GM21528 (cell line): Measurements from ENCODE around the gene CCR2.

Experiments
- ATAC-seq: cut with Tn5 transposase; IDR thresholded peaks from one replicate; pipeline ENCODE4 v1.9.1; 2021; ENCODE audit warnings: mild to moderate bottlenecking, moderate library complexity; ENCODE audit not compliant: unreplicated experiment, low FRiP score

Gene CCR2

DNA sequence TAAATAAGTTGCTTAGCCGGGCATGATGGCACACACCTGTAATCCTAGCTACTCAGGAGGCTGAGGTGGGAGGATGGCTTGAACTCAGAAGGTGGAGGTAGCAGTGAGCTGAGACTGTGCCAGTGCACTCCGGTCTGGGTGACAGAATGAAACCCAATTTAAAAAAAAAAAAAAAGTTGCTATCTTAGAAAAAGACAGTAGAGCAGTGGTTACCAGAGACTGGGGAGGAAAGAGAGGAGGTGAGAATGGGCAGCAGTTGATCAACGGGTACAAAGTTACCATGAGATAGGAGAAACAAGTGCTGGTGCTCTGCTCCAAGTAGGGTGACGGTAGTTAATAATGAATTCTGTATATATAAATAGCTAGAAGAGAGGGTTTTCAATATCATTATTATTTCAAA lies 821 bp upstream of the CCR2 start:
- no peak for ATAC-seq

DNA sequence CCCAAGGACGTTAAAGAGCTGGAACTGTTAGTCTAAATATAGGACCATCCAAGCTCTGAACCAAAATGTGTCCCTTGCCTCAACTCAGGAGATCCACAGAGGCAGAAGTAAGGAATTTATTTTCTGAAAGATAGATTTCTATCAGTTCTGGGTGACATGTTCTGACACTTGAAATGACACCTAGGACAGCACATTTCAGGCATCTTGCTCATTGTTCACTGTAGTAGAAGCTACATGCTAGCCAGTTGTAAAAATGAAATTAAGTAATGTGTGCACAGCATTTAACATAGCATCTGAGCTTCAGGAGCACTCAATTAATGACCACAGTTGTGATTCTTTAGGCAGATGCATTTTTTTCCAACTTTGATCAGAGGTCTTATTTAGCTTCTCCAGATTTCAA lies 567 bp downstream of the CCR2 start:
- no peak for ATAC-seq

DNA sequence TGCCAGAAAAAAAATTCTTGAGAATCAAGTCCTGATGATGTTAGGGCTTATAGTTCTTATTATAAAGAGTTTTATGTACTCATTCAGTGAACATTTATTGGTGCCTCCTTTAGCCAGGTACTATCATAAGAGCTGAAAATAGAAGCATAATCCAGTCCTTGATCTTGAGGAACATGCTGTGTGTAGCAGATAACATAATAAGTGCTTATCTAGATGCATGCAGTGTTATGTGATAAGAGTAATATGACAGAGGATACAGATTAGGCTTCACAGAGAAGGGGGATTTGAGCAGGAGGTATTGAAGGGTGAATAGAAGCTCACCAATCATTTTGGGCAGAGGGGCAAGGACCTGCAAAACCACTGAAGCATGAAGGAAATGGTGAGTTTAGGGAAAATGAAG lies 1.1 kb downstream of the CCR2 start:
- ATAC-seq, result no peak

DNA sequence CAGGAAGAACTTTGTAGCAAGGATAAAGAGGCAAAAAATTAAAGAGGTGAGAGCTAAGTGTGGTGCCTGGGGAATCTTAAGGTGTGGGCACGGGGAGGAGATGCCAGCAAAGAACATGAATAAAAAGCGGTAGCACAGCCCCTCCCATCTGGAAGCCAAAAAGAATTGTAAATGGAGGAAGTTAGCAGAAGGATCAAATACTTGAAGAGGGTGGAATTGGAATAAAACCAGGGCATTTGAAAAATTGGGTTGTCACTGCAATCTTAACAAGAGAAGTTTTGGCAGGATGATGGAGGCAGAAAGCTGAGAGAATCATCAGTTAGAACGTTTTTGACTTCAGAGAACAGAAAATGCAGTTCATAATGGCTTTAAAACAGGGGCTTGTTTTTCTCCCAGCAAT lies 2.4 kb downstream of the CCR2 start:
- no peak for ATAC-seq

DNA sequence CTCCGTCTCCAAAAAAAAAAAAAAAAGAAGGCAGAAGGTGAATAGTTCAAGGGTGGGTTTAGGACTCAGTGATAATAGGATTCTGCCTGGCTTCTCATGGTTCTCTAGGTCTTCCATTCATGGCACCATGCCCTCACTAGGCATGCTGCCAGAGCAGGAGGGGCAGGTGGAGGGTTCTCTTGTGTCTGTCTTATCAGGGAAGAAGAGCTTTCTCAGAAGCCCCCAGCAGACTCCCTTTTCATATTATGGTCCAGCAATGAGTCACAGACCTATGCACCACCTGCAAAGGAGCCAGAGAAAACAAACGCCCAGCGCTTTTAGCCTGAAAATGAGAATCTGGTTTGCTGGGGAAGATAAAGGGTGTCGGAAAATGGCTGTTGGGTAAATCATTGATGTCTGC lies 3.0 kb downstream of the CCR2 start:
- ATAC-seq, result no peak

DNA sequence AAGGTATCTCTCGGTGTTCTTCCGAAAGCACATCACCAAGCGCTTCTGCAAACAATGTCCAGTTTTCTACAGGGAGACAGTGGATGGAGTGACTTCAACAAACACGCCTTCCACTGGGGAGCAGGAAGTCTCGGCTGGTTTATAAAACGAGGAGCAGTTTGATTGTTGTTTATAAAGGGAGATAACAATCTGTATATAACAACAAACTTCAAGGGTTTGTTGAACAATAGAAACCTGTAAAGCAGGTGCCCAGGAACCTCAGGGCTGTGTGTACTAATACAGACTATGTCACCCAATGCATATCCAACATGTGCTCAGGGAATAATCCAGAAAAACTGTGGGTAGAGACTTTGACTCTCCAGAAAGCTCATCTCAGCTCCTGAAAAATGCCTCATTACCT lies 4.6 kb downstream of the CCR2 start:
- no peak for ATAC-seq

DNA sequence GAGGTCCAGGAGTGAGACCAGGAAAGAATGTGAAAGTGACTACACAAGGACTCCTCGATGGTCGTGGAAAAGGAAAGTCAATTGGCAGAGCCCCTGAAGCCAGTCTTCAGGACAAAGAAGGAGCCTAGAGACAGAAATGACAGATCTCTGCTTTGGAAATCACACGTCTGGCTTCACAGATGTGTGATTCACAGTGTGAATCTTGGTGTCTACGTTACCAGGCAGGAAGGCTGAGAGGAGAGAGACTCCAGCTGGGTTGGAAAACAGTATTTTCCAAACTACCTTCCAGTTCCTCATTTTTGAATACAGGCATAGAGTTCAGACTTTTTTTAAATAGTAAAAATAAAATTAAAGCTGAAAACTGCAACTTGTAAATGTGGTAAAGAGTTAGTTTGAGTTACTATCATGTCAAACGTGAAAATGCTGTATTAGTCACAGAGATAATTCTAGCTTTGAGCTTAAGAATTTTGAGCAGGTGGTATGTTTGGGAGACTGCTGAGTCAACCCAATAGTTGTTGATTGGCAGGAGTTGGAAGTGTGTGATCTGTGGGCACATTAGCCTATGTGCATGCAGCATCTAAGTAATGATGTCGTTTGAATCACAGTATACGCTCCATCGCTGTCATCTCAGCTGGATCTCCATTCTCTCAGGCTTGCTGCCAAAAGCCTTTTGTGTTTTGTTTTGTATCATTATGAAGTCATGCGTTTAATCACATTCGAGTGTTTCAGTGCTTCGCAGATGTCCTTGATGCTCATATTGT lies 6.0 kb downstream of the CCR2 start:
- no peak for ATAC-seq

DNA sequence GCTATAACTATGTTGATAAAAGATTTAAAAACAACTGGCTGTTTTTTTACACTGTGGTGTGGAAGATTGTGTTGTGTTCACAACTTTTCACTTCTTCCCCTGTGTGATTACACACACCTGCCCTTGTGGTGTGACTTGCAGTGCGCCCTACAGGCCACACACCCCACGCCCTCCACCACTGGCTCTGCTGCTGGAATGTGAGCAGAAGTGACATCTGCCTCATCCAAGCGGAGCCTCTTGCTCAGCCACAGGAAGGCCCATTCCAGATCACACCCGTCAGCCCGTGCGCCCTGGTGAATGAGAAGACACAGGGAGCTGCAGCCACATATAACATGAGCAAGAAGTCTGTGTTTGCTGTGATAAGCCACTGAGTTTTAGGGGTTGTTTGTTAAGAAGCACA lies 7.0 kb downstream of the CCR2 start:
- no peak for ATAC-seq

DNA sequence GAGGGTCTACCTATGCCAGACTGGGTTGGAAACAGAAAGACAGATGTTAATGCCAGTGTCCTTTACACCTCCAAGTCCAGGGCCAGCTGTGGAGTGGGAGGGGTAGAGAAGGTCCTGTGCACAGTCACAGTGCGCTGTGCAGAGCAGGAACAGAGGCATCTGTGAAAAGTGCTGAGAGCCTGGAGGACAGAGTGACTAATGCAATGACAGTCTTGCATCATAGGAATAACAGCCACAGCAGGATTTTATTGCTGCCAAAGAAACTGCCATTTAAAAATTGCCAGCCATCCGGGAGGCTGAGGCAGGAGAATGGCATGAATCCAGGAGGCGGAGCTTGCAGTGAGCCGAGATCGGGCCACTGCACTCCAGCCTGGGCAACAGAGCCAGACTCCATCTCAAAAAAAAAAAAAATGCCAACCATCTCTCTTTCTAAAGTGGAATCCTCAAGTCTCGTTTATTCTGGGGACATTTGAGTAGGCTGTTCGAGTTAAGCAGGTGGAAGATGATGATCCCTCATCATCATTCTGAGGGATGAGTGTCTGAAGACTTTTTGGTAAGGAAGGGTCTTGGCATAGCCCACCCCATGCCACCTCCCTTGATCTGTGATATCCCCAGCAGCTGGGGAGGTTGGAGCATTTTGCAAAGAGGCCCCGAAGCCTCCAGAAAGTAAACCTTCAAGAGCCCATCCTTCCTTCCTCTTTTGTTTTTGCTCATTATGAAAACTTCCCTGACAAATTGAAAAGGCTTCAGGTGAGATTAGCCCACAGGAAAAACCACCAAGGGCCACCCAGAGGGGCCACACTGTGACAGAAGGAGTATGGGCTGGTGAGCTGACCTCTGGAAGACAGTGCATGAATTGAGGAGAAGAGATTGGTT lies 7.7 kb downstream of the CCR2 start:
- ATAC-seq, result no peak

DNA sequence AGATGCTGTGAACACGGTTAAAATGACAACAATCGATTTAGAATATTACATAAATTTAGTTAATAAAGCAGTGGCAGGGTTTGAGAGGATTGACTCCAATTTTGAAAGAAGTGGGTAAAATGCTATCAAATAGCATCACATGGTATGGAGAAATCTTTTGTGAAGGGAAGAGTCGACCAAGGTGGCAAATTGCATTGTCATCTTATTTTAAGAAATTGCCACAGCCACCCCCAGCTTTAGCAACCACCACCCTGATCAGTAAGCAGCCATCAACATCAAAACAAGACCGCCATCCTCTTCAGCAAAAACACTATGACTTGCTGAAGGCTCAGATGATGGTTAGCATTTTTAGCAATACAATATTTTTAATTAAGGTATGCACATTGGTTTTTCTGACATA lies 11.1 kb downstream of the CCR2 start:
- ATAC-seq, result no peak

DNA sequence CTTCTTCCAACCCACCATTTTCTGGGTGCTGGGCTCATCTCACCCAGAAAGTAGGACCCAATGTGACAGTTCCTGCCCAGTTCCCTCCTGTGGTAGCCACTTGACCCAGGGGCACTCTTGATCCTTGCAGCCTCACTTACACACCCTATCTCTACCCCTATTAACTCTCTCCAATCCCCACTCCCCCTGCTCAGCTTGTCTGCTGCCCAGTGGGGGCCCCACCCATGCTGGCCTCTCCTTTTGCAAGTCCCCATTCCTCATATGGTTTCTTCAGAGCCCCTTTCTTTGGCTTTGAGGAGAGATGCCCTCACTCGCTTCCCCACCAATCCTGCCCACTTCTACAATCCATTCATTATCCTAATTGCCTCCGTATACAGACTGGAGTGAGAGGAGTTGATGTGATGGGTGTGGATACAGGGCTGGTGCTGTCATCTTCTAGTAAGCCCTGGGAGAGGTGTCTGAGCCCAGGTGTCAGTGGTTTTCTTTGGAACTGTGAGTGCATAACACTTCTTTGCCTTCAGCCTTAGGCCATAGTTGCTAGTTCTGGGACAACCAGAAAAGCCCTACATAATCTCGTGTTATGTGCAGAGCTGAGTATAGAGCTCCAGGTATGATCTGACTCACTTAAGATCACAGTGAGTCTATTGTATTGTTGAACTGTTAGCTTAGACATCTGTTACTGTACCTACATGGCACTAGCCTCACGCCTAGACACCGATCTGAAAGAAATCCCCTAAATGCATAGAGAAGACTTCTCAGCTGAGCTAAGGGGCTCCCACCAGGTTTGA lies 12.0 kb downstream of the CCR2 start:
- no peak for ATAC-seq

DNA sequence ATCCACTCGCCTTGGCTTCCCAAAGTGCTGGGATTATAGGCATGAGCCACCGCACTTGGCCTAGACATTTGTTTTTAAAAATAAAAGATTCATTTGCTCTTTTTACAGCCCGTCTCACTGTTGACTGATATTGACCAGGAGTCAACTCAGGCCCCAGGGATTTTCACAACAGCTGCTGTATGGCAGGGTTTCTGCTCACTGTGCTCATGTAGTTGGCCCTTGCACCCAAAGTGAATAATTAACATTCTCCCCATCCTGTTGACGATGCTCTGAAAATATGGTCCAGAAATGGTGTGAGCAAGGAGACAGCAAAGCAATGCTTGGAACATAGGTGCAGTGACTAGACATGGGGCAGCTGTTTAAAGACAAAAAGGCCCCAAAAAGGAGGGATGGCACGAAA lies 13.9 kb downstream of the CCR2 start:
- ATAC-seq, result no peak

DNA sequence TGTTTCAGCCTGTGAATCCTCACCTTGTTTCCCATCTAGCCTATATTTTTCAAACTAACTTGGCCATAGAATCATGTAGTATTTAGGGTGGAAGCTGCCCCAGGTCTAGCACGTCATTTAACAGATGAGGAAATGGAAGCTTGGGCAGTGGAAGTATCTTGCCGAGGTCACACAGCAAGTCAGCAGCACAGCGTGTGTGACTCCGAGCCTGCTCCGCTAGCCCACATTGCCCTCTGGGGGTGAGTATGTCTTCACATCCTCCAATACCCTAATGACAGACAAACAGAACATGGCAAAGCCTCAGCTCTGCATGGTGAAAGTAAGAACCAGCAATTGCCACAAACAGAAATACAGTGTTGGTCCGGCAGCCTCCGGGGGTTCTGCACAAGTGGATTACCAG lies 14.7 kb downstream of the CCR2 start:
- ATAC-seq, result no peak

DNA sequence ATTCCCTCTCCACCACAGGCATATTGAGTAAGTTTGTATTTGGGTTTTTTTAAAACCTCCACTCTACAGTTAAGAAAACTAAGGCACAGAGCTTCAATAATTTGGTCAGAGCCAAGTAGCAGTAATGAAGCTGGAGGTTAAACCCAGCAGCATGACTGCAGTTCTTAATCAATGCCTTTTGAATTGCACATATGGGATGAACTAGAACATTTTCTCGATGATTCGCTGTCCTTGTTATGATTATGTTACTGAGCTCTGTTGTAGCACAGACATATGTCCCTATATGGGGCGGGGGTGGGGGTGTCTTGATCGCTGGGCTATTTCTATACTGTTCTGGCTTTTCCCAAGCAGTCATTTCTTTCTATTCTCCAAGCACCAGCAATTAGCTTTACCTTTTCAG lies 15.2 kb downstream of the CCR2 start:
- ATAC-seq, result no peak

DNA sequence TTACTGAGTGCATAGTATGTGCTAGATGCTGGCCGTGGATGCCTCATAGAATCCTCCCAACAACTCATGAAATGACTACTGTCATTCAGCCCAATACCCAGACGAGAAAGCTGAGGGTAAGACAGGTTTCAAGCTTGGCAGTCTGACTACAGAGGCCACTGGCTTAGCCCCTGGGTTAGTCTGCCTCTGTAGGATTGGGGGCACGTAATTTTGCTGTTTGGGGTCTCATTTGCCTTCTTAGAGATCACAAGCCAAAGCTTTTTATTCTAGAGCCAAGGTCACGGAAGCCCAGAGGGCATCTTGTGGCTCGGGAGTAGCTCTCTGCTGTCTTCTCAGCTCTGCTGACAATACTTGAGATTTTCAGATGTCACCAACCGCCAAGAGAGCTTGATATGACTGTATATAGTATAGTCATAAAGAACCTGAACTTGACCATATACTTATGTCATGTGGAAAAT lies 15.8 kb downstream of the CCR2 start:
- ATAC-seq, result peak; percentile 54

DNA sequence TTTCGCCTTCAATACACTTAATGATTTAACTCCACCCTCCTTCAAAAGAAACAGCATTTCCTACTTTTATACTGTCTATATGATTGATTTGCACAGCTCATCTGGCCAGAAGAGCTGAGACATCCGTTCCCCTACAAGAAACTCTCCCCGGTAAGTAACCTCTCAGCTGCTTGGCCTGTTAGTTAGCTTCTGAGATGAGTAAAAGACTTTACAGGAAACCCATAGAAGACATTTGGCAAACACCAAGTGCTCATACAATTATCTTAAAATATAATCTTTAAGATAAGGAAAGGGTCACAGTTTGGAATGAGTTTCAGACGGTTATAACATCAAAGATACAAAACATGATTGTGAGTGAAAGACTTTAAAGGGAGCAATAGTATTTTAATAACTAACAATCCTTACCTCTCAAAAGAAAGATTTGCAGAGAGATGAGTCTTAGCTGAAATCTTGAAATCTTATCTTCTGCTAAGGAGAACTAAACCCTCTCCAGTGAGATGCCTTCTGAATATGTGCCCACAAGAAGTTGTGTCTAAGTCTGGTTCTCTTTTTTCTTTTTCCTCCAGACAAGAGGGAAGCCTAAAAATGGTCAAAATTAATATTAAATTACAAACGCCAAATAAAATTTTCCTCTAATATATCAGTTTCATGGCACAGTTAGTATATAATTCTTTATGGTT lies 17.1 kb downstream of the CCR2 start, which contains the start of gene CCR5:
Gene CCR5, plus strand, starts transcription at position 108 of the 680 bp plus-strand sequence. CDS start 1,957 bp downstream, outside the sequence.
- ATAC-seq, result no peak

DNA sequence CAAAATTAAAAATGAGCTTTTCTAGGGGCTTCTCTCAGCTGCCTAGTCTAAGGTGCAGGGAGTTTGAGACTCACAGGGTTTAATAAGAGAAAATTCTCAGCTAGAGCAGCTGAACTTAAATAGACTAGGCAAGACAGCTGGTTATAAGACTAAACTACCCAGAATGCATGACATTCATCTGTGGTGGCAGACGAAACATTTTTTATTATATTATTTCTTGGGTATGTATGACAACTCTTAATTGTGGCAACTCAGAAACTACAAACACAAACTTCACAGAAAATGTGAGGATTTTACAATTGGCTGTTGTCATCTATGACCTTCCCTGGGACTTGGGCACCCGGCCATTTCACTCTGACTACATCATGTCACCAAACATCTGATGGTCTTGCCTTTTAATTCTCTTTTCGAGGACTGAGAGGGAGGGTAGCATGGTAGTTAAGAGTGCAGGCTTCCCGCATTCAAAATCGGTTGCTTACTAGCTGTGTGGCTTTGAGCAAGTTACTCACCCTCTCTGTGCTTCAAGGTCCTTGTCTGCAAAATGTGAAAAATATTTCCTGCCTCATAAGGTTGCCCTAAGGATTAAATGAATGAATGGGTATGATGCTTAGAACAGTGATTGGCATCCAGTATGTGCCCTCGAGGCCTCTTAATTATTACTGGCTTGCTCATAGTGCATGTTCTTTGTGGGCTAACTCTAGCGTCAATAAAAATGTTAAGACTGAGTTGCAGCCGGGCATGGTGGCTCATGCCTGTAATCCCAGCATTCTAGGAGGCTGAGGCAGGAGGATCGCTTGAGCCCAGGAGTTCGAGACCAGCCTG lies 17.8 kb downstream of the CCR2 start:
- ATAC-seq, result no peak

DNA sequence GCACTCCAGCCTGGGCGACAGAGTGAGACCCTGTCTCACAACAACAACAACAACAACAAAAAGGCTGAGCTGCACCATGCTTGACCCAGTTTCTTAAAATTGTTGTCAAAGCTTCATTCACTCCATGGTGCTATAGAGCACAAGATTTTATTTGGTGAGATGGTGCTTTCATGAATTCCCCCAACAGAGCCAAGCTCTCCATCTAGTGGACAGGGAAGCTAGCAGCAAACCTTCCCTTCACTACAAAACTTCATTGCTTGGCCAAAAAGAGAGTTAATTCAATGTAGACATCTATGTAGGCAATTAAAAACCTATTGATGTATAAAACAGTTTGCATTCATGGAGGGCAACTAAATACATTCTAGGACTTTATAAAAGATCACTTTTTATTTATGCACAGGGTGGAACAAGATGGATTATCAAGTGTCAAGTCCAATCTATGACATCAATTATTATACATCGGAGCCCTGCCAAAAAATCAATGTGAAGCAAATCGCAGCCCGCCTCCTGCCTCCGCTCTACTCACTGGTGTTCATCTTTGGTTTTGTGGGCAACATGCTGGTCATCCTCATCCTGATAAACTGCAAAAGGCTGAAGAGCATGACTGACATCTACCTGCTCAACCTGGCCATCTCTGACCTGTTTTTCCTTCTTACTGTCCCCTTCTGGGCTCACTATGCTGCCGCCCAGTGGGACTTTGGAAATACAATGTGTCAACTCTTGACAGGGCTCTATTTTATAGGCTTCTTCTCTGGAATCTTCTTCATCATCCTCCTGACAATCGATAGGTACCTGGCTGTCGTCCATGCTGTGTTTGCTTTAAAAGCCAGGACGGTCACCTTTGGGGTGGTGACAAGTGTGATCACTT lies 18.8 kb downstream of the CCR2 start:
- no peak for ATAC-seq

DNA sequence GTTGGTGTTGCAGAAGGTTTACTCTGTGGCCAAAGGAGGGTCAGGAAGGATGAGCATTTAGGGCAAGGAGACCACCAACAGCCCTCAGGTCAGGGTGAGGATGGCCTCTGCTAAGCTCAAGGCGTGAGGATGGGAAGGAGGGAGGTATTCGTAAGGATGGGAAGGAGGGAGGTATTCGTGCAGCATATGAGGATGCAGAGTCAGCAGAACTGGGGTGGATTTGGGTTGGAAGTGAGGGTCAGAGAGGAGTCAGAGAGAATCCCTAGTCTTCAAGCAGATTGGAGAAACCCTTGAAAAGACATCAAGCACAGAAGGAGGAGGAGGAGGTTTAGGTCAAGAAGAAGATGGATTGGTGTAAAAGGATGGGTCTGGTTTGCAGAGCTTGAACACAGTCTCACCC lies 20.8 kb downstream of the CCR2 start:
- ATAC-seq, result no peak
